HepG2 (cell line): ENCODE results near the gene VRK3. TPM values are rescaled to one million over a fixed set of nuclear protein-coding genes. Genes with fewer than 3 reads are reported as not detected.

ENCODE experiments used
- BATF2 ChIP-seq: sonication (generic); formaldehyde crosslinking; IDR thresholded peaks from 2 replicates; pipeline ENCODE4 v1.8.0; 2022; ENCODE audit warnings: mild to moderate bottlenecking, missing genetic modification reagents, moderate library complexity
- CEBPG ChIP-seq: IDR thresholded peaks from 2 replicates; pipeline ENCODE4 v1.6.1; 2016
- CENPT ChIP-seq: sonication (generic); formaldehyde crosslinking; IDR thresholded peaks from 2 replicates; pipeline ENCODE4 v1.8.0; 2022; ENCODE audit warnings: low read depth, mild to moderate bottlenecking, moderate library complexity, missing genetic modification reagents
- KLF9 ChIP-seq: IDR thresholded peaks from 2 replicates; pipeline ENCODE4 v1.6.1; 2016; ENCODE audit warnings: low read depth
- NCOR1 ChIP-seq: fragments of 200-600 bp; sonication (generic); IDR thresholded peaks from 2 replicates; pipeline ENCODE4 v1.7.0; 2017; ENCODE audit warnings: antibody characterized with exemption, low read length, borderline replicate concordance
- NPAS2 ChIP-seq: sonication (generic); formaldehyde crosslinking; IDR thresholded peaks from 2 replicates; pipeline ENCODE4 v1.8.0; 2022; ENCODE audit warnings: mild to moderate bottlenecking, missing genetic modification reagents, borderline replicate concordance
- SP1 ChIP-seq, 2 experiments: fragments of 450-650 bp in 1 of 2; sonication (generic) in 1 of 2; formaldehyde crosslinking in 1 of 2; IDR thresholded peaks; 2 replicates each; pipeline versions ENCODE4 v1.4.0 to v1.6.1; 2016 to 2020; ENCODE audit warnings: missing genetic modification reagents in 1 of 2
- SUZ12 ChIP-seq: fragments of 150-350 bp; IDR thresholded peaks from 2 replicates; pipeline ENCODE4 v1.6.1; 2014; ENCODE audit warnings: low read depth, low read length
- TAF1 ChIP-seq: sonication (generic); formaldehyde crosslinking; IDR thresholded peaks from 2 replicates; pipeline ENCODE4 v1.4.0; 2020; ENCODE audit warnings: missing genetic modification reagents
- TBX3 ChIP-seq: fragments of 450-650 bp; IDR thresholded peaks from 2 replicates; pipeline ENCODE4 v1.6.1; 2017; ENCODE audit warnings: antibody characterized with exemption, mild to moderate bottlenecking, inconsistent platforms, borderline replicate concordance
- THYN1 ChIP-seq: sonication (generic); formaldehyde crosslinking; IDR thresholded peaks from 2 replicates; pipeline ENCODE4 v1.8.1; 2023; ENCODE audit warnings: low read depth, mild to moderate bottlenecking, moderate library complexity, missing genetic modification reagents, borderline replicate concordance
- ZNF142 ChIP-seq: sonication (generic); formaldehyde crosslinking; IDR thresholded peaks from 2 replicates; pipeline ENCODE4 v1.4.0; 2020; ENCODE audit warnings: missing genetic modification reagents
- ZNF20 ChIP-seq: sonication (generic); formaldehyde crosslinking; IDR thresholded peaks from 2 replicates; pipeline ENCODE4 v1.4.0; 2020; ENCODE audit warnings: mild to moderate bottlenecking, moderate library complexity, missing genetic modification reagents
- ZNF251 ChIP-seq: sonication (generic); formaldehyde crosslinking; IDR thresholded peaks from 2 replicates; pipeline ENCODE4 v1.9.0; 2021; ENCODE audit warnings: mild to moderate bottlenecking, missing genetic modification reagents
- ZNF260 ChIP-seq: sonication (generic); formaldehyde crosslinking; IDR thresholded peaks from 2 replicates; pipeline ENCODE4 v1.4.0; 2020; ENCODE audit warnings: missing genetic modification reagents, low read depth, mild to moderate bottlenecking, borderline replicate concordance
- ZNF264 ChIP-seq: sonication (generic); formaldehyde crosslinking; IDR thresholded peaks from 2 replicates; pipeline ENCODE4 v1.4.0; 2020; ENCODE audit warnings: missing genetic modification reagents
- ZNF317 ChIP-seq: sonication (generic); formaldehyde crosslinking; IDR thresholded peaks from 2 replicates; pipeline ENCODE4 v1.5.0; 2020; ENCODE audit warnings: mild to moderate bottlenecking, missing genetic modification reagents
- ZNF333 ChIP-seq: sonication (generic); formaldehyde crosslinking; IDR thresholded peaks from 2 replicates; pipeline ENCODE4 v1.4.0; 2020; ENCODE audit warnings: mild to moderate bottlenecking, missing genetic modification reagents, borderline replicate concordance
- ZNF580 ChIP-seq: IDR thresholded peaks from 2 replicates; pipeline ENCODE4 v1.6.1; 2016; ENCODE audit warnings: low read depth, borderline replicate concordance
- ZNF619 ChIP-seq: sonication (generic); formaldehyde crosslinking; IDR thresholded peaks from 2 replicates; pipeline ENCODE4 v1.4.0; 2020; ENCODE audit warnings: mild to moderate bottlenecking, missing genetic modification reagents
- ZNF709 ChIP-seq: sonication (generic); formaldehyde crosslinking; IDR thresholded peaks from 2 replicates; pipeline ENCODE4 v1.5.0; 2020; ENCODE audit warnings: mild to moderate bottlenecking, missing genetic modification reagents
- ZNF83 ChIP-seq: sonication (generic); formaldehyde crosslinking; IDR thresholded peaks from 2 replicates; pipeline ENCODE4 v1.4.0; 2020; ENCODE audit warnings: missing genetic modification reagents, mild to moderate bottlenecking, borderline replicate concordance
- polyA plus RNA-seq, 8 experiments: library from polyadenylated mRNA; depleted of rRNA in 3 of 8; stranded (reverse) in 7 of 8; unstranded in 1 of 8; fragments of >200 nt; fragmentation: Illumina TruSeq in 4 of 8; extraction: Trizol in 4 of 8; gene quantifications; 2 replicates each; pipeline versions ENCODE4 v1.2.1 to v1.2.3, GENCODE V29; 2011 to 2016; ENCODE audit warnings: low read depth in 4 of 8, missing spikeins in 1 of 8, mixed read lengths in 1 of 8; ENCODE audit not compliant: insufficient read depth in 1 of 8
- total RNA-seq, 5 experiments: library from RNA; depleted of rRNA; stranded (reverse); fragments of >200 nt; fragmentation: Illumina TruSeq; extraction: Trizol; gene quantifications; 2 replicates each; pipeline ENCODE4 v1.2.3, GENCODE V29; 2016; ENCODE audit warnings: low read depth in 1 of 5

Gene VRK3
- total and polyA plus RNA-seq, 2 of the 13 experiments (the other 11 are each of a cell fraction or from before 2014, with no cell fraction given), result 23.8 to 28.3 TPM

- TF ChIP-seq ZNF333 (CRISPR knock-in tag) (peak; percentile 92; the same call in 1 of the 2 replicates), ZNF142 (peak; percentile 92), ZNF580 (peak; percentile 95; the same call in 1 of the 2 replicates), ZNF260 (CRISPR knock-in tag) (no peak), ZNF619 (0 out of 2 replicates have a peak, but pooled peaks have one; percentile 34), NPAS2 (CRISPR knock-in tag) (no peak), ZNF709 (peak; percentile 83; the same call in 1 of the 2 replicates), THYN1 (no peak), SUZ12 (peak; percentile 79), SP1 (IDR thresholded peaks at IDR 0.05) (no peak), SP1 (CRISPR knock-in tag; IDR thresholded peaks at IDR 0.05) (0 out of 2 replicates have a peak, but pooled peaks have one; percentile 22), NCOR1 (peak; percentile 57; the same call in 1 of the 2 replicates), BATF2 (peak; percentile 96), KLF9 (CRISPR knock-in tag) (peak; percentile 92), ZNF83 (peak; percentile 94; the same call in 1 of the 2 replicates), ZNF317 (peak; percentile 83), ZNF251 (CRISPR knock-in tag) (peak; percentile 91; the same call in 1 of the 2 replicates), TBX3 (no peak), TAF1 (peak; percentile 55; the same call in 1 of the 2 replicates), CENPT (CRISPR knock-in tag) (peak; percentile 98), ZNF264 (CRISPR knock-in tag) (peak; percentile 94), ZNF20 (CRISPR knock-in tag) (no peak), CEBPG (peak; percentile 45; the same call in 1 of the 2 replicates)
Measured at GRCh38 chr19:50025794-50026549, 800 bp upstream of the VRK3 start, which contains the start of gene ZNF473 (continued).
